OCI-LY3 (cell line): ENCODE results near the gene CATSPERD.

Source experiments
- H2AFZ ChIP-seq: fragments of 200-600, 300-600 bp; shearing (Covaris generic); 2 replicates; pipeline ENCODE4 v1.6.0; 2014; ENCODE audit warnings: antibody characterized with exemption, low read depth, low read length
- H3K27ac ChIP-seq: fragments of 200-600, 300-600 bp; sonication (generic); 2 replicates; pipeline ENCODE4 v1.5.1; 2014; ENCODE audit warnings: mild to moderate bottlenecking, low read length, moderate library complexity, mixed read lengths
- H3K27me3 ChIP-seq: fragments of 200-600, 300-600 bp; sonication (generic); 2 replicates; pipeline ENCODE4 v1.6.1; 2014; ENCODE audit warnings: low read depth, low read length, mixed read lengths
- H3K36me3 ChIP-seq: fragments of 200-600, 300-600 bp; sonication (generic); replicated peaks from 2 replicates; pipeline ENCODE3; 2014; ENCODE audit warnings: low read depth, low read length, mixed read lengths
- H3K4me1 ChIP-seq: fragments of 300-600, 200-600 bp; sonication (generic); 2 replicates; pipeline ENCODE4 v1.6.1; 2014; ENCODE audit warnings: low read length, mixed read lengths
- H3K4me2 ChIP-seq: fragments of 200-600, 300-600 bp; sonication (generic); 2 replicates; pipeline ENCODE4 v1.6.1; 2014; ENCODE audit warnings: low read length, mixed read lengths
- H3K4me3 ChIP-seq: fragments of 300-600, 200-600 bp; sonication (generic); 2 replicates; pipeline ENCODE4 v1.5.1; 2014; ENCODE audit warnings: antibody characterized with exemption, mild to moderate bottlenecking, low read length, moderate library complexity
- H3K79me2 ChIP-seq: fragments of 300-600, 200-600 bp; shearing (Covaris generic); 2 replicates; pipeline ENCODE4 v1.6.1; 2014; ENCODE audit warnings: mild to moderate bottlenecking, low read length, mixed read lengths
- H3K9ac ChIP-seq: fragments of 300-600, 200-600 bp; shearing (Covaris generic); 2 replicates; pipeline ENCODE4 v1.6.0; 2014; ENCODE audit warnings: mild to moderate bottlenecking, low read length, moderate library complexity
- H3K9me3 ChIP-seq: fragments of 200-600, 300-600 bp; shearing (Covaris generic); 2 replicates; pipeline ENCODE4 v1.6.1; 2014; ENCODE audit warnings: low read length, mixed read lengths; ENCODE audit not compliant: insufficient read depth
- H4K20me1 ChIP-seq: fragments of 200-600, 300-600 bp; sonication (generic); 2 replicates; pipeline ENCODE4 v1.6.1; 2016; ENCODE audit warnings: low read length, mixed read lengths; ENCODE audit not compliant: insufficient read depth
- CTCF ChIP-seq: fragments of 200-600, 300-600 bp; sonication (generic); IDR thresholded peaks from 2 replicates; pipeline ENCODE4 v1.5.1; 2014; ENCODE audit warnings: antibody characterized with exemption, low read length, low read depth
- EZH2phosphoT487 ChIP-seq: fragments of 200-600 bp; shearing (Covaris generic); IDR thresholded peaks from 2 replicates; pipeline ENCODE4 v1.6.1; 2018; ENCODE audit warnings: antibody characterized with exemption, mixed run types, low read depth

Gene CATSPERD

DNA sequence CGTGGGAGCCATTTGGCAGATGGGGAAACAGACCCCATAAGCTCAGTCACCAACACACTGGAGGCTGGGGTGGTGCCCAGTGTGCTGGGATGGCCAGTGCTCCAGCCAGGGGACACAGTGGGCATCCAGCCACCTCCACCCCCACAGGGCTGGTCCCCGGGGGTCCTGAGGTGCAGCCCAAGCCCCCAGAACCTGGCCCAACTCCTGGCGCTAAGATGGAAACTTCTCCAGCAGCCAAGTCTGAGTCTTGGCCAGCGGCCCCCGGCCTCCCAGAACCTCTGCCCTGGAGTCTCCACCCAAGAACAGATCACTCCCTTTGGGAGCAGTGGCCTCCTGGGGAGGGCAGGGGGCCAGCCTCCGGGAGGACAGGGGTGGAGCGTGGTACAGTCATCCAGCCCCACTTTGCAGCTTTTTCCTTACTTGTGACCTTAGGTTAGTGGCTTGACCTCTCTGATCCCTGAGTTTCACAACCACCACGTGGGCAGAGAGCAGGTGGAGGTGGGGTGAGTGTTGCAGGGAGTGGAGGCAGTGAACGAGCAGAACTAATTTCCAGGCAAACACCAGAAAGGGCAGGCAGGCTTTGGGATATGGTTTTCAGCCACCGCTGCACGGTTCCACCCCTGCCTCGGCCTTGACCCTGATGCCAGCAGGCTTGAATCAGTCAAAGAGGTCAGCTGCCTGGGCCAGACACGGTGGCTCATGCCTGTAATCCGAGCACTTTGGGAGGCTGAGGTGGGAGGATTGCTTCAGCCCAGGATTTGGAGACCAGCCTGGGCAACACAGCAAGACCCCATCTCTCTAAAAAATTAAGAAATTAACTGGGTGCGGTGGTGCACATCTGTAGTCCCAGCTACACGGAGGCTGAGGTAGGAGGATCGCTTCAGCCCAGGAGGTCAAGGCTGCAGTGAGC is 80.2 kb downstream of the CATSPERD start:
- H3K4me1 ChIP-seq = peaks cover 11% of the 10 kb centered on the region
- H4K20me1 ChIP-seq = no peaks in the 10 kb centered on the region
- no peaks in the 10 kb centered on the region for H3K9me3 ChIP-seq
- H3K27me3 ChIP-seq = peaks cover 9% of the 10 kb centered on the region
- no peak overlapping the region for H2AFZ ChIP-seq
- H3K9ac ChIP-seq = no peak overlapping the region
- H3K27ac ChIP-seq = no peak overlapping the region
- TF ChIP-seq CTCF = no peak
- no peak for TF ChIP-seq EZH2phosphoT487
- H3K36me3 ChIP-seq = no peaks in the 10 kb centered on the region
- no peak overlapping the region for H3K4me2 ChIP-seq
- no peak overlapping the region for H3K4me3 ChIP-seq
- no peaks in the 10 kb centered on the region for H3K79me2 ChIP-seq

GRCh38 chr19:5801796-5802619 is 81.6 kb downstream of the CATSPERD start:
- no peak overlapping the region for H3K4me2 ChIP-seq
- H3K36me3 ChIP-seq = no peaks in the 10 kb centered on the region
- H4K20me1 ChIP-seq = no peaks in the 10 kb centered on the region
- H3K27me3 ChIP-seq = peaks cover 14% of the 10 kb centered on the region
- no peak overlapping the region for H3K27ac ChIP-seq
- no peak for TF ChIP-seq CTCF
- TF ChIP-seq EZH2phosphoT487 = no peak
- H2AFZ ChIP-seq = no peak overlapping the region
- H3K4me1 ChIP-seq = peaks cover 11% of the 10 kb centered on the region
- no peak overlapping the region for H3K4me3 ChIP-seq
- no peaks in the 10 kb centered on the region for H3K9me3 ChIP-seq
- H3K79me2 ChIP-seq = no peaks in the 10 kb centered on the region
- no peak overlapping the region for H3K9ac ChIP-seq

DNA sequence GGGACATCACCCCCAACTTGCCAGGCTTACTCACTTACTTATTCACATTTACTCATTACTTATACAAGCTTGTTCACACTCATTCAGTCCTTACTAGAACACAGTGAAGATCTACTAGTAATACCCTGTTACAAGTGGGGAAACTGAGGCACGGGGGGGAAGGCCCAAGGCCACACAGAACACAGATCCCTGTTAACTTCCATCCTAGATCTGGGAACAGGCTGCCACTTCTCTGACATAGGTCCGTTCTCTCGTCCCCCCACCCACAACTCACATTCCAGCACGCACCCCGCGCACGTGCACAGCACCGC is 83.0 kb downstream of the CATSPERD start:
- H3K4me3 ChIP-seq = peak overlapping the region; percentile 70
- no peak overlapping the region for H3K27ac ChIP-seq
- peak overlapping the region; percentile 91 for H3K4me2 ChIP-seq
- H3K9me3 ChIP-seq = no peaks in the 10 kb centered on the region
- no peaks in the 10 kb centered on the region for H4K20me1 ChIP-seq
- H3K79me2 ChIP-seq = no peaks in the 10 kb centered on the region
- TF ChIP-seq EZH2phosphoT487 (no peak), CTCF (no peak)
- H3K4me1 ChIP-seq = peaks cover 11% of the 10 kb centered on the region
- peak overlapping the region; percentile 86 for H2AFZ ChIP-seq
- peaks cover 14% of the 10 kb centered on the region for H3K27me3 ChIP-seq
- no peaks in the 10 kb centered on the region for H3K36me3 ChIP-seq
- peak overlapping the region; percentile 45 for H3K9ac ChIP-seq
